Upper lobe of right lung (tissue), 1 donor: ENCODE results near the gene KCNMA1. TPM values are rescaled to one million over a fixed set of nuclear protein-coding genes. Genes with fewer than 3 reads are reported as not detected.

Source experiments
- ATAC-seq: fragments of 200-7000 bp; cut with Tn5 transposase; one replicate; pipeline ENCODE4 v1.9.1; 2020; ENCODE audit warnings: mild to moderate bottlenecking, moderate library complexity
- DNase-seq: peaks from one replicate; pipeline ENCODE4 v3.0.0-alpha.2; 2020
- H3K27ac ChIP-seq: fragments of 200-600 bp; one replicate; pipeline ENCODE4 v1.8.0; 2022
- H3K27me3 ChIP-seq: fragments of 200-600 bp; one replicate; pipeline ENCODE4 v1.8.0; 2022; ENCODE audit warnings: mild to moderate bottlenecking
- H3K36me3 ChIP-seq: fragments of 200-600 bp; one replicate; pipeline ENCODE4 v1.8.0; 2022
- H3K4me1 ChIP-seq: fragments of 200-600 bp; one replicate; pipeline ENCODE4 v1.8.0; 2022
- H3K4me3 ChIP-seq: fragments of 200-600 bp; one replicate; pipeline ENCODE4 v1.8.0; 2022; ENCODE audit warnings: mild to moderate bottlenecking
- H3K9me3 ChIP-seq: fragments of 200-600 bp; one replicate; pipeline ENCODE4 v1.8.0; 2022
- intact Hi-C: fragments of 100-400 bp; cut with DNase I; formaldehyde crosslinking; loops from one replicate; pipeline ENCODE4 v1.11.0; 2022
- total RNA-seq: library from RNA; stranded (reverse); fragmentation: NEBNext Ultra II Directional; extraction: Animal tissue kit (Norgen Biotek cat#: 25700); gene quantifications from one replicate; pipeline ENCODE4 v1.2.1, GENCODE V29; 2021
- TF ChIP-seq, protein P1 (sequence below): fragments of 200-600 bp; IDR thresholded peaks from one replicate; pipeline ENCODE4 v1.8.0; 2022; ENCODE audit warnings: antibody characterized with exemption
- donor health status: DM: no; HTN: yes; CAD: no; lungs with severe emphysema.

Gene KCNMA1
- total RNA-seq, 1 donor from 2014 or later = 26.3 TPM

DNA sequence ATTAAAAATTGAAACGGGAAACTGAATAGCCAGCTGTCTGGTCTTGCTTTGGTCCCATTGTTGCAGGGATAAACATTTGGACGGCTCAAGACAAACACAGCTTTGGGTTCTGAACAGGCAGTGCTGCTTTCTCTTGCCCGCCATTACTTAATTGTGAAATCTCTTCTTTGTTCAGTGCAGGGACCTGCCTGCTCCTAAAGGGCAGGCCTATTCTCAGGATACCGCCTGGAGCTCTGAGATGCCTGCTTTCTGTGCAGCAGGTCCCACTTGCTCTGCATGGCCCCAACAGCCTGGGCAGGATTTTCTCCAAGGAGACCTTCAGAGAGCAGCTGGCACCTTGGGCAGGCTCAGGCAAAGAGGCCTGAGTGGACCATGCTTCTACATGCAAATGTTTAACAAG is 237.6 kb downstream of the KCNMA1 start:
- Histone ChIP-seq H3K27ac (no peak overlapping the region), H3K9me3 (no peaks in the 10 kb centered on the region), H3K27me3 (peaks cover 3% of the 10 kb centered on the region), H3K4me1 (no peaks in the 10 kb centered on the region), H3K36me3 (no peaks in the 10 kb centered on the region), H3K4me3 (no peak overlapping the region)
- TF ChIP-seq, protein P1, sequence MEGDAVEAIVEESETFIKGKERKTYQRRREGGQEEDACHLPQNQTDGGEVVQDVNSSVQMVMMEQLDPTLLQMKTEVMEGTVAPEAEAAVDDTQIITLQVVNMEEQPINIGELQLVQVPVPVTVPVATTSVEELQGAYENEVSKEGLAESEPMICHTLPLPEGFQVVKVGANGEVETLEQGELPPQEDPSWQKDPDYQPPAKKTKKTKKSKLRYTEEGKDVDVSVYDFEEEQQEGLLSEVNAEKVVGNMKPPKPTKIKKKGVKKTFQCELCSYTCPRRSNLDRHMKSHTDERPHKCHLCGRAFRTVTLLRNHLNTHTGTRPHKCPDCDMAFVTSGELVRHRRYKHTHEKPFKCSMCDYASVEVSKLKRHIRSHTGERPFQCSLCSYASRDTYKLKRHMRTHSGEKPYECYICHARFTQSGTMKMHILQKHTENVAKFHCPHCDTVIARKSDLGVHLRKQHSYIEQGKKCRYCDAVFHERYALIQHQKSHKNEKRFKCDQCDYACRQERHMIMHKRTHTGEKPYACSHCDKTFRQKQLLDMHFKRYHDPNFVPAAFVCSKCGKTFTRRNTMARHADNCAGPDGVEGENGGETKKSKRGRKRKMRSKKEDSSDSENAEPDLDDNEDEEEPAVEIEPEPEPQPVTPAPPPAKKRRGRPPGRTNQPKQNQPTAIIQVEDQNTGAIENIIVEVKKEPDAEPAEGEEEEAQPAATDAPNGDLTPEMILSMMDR = no peak
- intact Hi-C loops = no loop called here
- DNase-seq = no peak
- ATAC-seq = no peak

DNA sequence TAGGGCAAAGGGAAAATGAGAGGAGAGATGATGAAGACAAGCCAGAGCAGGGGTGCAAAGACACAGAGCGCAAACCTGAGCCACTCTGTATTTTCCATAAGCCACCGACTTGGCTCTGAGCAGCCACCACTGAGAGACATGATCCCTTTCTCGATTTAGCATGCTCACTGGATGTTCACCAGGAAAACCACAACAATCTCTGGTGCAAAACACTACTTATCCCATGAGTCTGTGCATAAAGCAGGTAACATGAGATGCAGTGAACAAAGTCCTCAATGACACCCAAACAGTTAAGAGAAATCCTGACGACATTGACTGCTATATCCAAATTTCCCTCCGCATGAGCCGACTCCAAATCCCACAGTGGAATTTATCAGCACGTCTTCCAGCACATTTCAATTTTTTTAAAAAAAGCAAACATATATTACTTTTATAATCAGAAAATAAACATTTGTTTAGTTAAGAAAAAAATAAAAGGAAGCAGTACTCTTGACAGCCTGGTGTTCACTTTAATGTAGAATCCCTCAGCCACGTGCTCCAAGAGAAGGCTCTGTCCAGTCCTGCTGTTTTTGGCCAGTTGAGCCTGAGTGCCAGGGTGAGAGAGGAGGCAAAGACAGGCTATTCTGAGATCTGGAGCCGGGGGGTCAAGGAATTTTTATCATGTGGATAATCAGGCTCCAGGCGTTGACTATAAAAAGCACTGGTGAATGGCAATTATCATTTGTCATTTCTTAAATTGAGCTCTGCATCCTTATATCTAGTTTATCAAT is 238.4 kb downstream of the KCNMA1 start:
- ATAC-seq (no peak), DNase-seq (no peak)
- TF ChIP-seq, protein P1 = no peak
- no peak overlapping the region for H3K4me3 ChIP-seq
- H3K4me1 ChIP-seq = no peaks in the 10 kb centered on the region
- no peaks in the 10 kb centered on the region for H3K36me3 ChIP-seq
- no peak overlapping the region for H3K27ac ChIP-seq
- intact Hi-C loops = loop anchor here (10.0 kb wide), 1 partner anchor 246 kb away; no protein-coding TSS in a partner anchor
- no peaks in the 10 kb centered on the region for H3K9me3 ChIP-seq
- H3K27me3 ChIP-seq = peaks cover 3% of the 10 kb centered on the region

DNA sequence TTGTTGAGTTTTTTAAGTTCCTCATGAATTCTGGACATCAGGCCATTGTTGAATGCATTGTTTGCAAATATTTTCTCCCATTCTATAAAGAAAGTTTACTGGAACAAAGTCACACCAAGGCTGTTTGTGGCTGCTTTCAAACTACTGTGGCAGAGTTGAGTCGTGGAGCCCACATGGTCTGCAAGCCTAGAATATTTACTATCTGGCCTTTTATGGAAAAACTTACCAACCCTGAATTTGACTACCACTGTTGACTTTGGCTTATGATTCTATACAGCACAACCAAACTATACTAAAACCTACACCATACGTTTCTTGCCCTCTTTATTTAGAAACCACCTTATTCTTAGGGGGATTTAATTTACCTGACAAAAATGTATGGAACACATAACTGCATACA is 239.1 kb downstream of the KCNMA1 start:
- ATAC-seq (no peak), DNase-seq (no peak)
- H3K4me1 ChIP-seq = no peaks in the 10 kb centered on the region
- no peaks in the 10 kb centered on the region for H3K9me3 ChIP-seq
- intact Hi-C loops = loop anchor here (10.0 kb wide), 1 partner anchor 246 kb away; no protein-coding TSS in a partner anchor
- H3K36me3 ChIP-seq = no peaks in the 10 kb centered on the region
- H3K27me3 ChIP-seq = peaks cover 3% of the 10 kb centered on the region
- H3K4me3 ChIP-seq = no peak overlapping the region
- TF ChIP-seq, protein P1 = no peak
- no peak overlapping the region for H3K27ac ChIP-seq

DNA sequence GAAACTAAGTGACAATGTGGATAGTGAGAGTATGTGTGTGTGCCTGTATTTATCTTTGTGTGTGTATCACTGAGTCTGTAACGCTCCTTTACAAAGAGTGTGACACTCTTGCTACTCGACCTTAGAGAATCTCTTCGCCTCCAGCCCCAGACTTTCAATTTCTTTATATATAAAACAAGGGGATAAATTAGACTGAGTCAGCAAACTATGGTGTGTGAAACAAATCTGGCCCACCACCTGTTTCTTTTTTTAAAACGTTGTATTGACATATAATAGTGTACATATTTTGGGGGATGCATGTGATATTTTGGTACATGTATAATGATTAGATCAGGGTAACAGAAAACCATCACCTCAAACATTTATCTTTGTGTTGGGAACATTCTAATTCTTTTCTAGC is 240.5 kb downstream of the KCNMA1 start:
- Histone ChIP-seq H3K27me3 (peaks cover 3% of the 10 kb centered on the region), H3K4me3 (no peak overlapping the region), H3K36me3 (no peaks in the 10 kb centered on the region), H3K4me1 (peaks cover 8% of the 10 kb centered on the region), H3K9me3 (no peaks in the 10 kb centered on the region), H3K27ac (no peak overlapping the region)
- DNase-seq (no peak), ATAC-seq (no peak)
- TF ChIP-seq, protein P1 = no peak
- intact Hi-C loops = loop anchor here (10.0 kb wide), 1 partner anchor 248 kb away; no protein-coding TSS in a partner anchor

DNA sequence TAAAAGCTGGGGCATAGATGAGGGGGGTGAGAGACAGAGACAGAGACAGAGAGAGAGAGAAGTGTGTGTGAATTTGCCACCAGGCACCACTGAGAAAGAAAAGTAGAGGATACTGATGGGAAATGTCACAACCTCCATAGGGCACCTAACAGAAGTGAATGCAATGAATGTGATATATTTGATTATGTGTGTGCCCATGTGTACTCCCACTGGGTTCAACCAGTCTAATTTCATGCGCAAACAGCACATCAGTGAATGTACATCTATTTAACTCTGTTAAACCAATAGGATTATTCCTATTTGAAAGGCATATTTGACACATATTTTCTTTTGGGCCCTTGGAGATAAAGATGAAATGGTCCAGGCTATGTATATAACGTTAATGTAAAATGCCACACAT is 241.3 kb downstream of the KCNMA1 start:
- H3K4me3 ChIP-seq = no peak overlapping the region
- no peak overlapping the region for H3K27ac ChIP-seq
- TF ChIP-seq, protein P1 = no peak
- no peaks in the 10 kb centered on the region for H3K36me3 ChIP-seq
- intact Hi-C loops = loop anchor here (10.0 kb wide), 1 partner anchor 249 kb away; no protein-coding TSS in a partner anchor
- H3K4me1 ChIP-seq = peaks cover 11% of the 10 kb centered on the region
- no peak for DNase-seq
- H3K9me3 ChIP-seq = no peaks in the 10 kb centered on the region
- no peak for ATAC-seq
- peaks cover under 1% of the 10 kb centered on the region for H3K27me3 ChIP-seq
